Coronary artery (tissue), 2 donors: Measurements from ENCODE around the gene MGRN1.

Experiments used
- DNase-seq: peaks from one replicate; pipeline ENCODE4 v3.0.0-alpha.2; 2017; ENCODE audit warnings: low spot score
- H3K27ac ChIP-seq, 2 donors: fragments of 200-600 bp; sonication (generic); one replicate each; pipeline ENCODE4 v1.5.1; 2016 to 2019
- H3K4me3 ChIP-seq: fragments of 200-600 bp; sonication (generic); 2 replicates; pipeline ENCODE4 v1.5.1; 2016; ENCODE audit warnings: mild to moderate bottlenecking, moderate library complexity
- CTCF ChIP-seq: fragments of 200-600 bp; sonication (generic); IDR thresholded peaks from one replicate; pipeline ENCODE4 v1.5.1; 2019; ENCODE audit warnings: antibody characterized with exemption

MGRN1 gene

GRCh38 chr16:4613636-4614570 lies 10.7 kb upstream of the MGRN1 start:
- DNase-seq, result no peak
- Histone ChIP-seq H3K27ac (peak overlapping the region; percentile 75 to 97), H3K4me3 (peak overlapping the region; percentile 100)
- no peak for TF ChIP-seq CTCF

GRCh38 chr16:4614571-4615383 lies 9.8 kb upstream of the MGRN1 start, which contains the start of gene UBALD1:
Gene UBALD1 (minus strand): TSS chr16:4614888. CDS start chr16:4614797, 91 bp downstream.
- DNase-seq, result peak; percentile 92
- no peak for TF ChIP-seq CTCF
- Histone ChIP-seq H3K27ac (peak within 1 kb of the TSS; percentile 88 to 97), H3K4me3 (peak within 1 kb of the TSS; percentile 100)

- DNase-seq, result no peak
- peak overlapping the region; percentile 88 to 97 for H3K27ac ChIP-seq
- peak overlapping the region; percentile 100 for H3K4me3 ChIP-seq
- TF ChIP-seq CTCF, result no peak
These were observed 9.1 kb upstream of the MGRN1 start for GRCh38 chr16:4615384-4616046.

- peak overlapping the region; percentile 97 to 98 for H3K27ac ChIP-seq
- peak overlapping the region; percentile 100 for H3K4me3 ChIP-seq
- TF ChIP-seq CTCF, result no peak
- peak; percentile 100 for DNase-seq
These were observed 8.4 kb upstream of the MGRN1 start for GRCh38 chr16:4616047-4616811.

DNA sequence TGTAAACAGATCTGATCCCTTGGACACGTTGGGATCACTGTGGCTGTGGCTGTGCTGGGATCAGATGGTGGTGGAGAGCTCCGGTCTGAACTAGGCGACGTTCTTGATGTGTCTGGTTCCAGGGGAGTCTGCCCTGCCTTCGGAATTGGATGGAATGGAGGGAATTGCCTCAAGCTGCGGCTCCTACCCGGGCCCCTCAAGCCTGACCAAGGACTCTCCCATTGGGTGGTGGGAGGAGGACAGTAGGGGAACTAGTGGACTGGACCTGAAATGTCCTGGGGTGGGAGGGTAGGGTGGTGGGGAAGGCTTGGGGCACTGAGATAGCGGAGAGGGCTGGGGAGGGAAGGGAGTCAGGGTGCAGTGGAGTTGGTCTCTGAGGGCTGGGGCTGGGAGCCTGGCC lies 6.7 kb upstream of the MGRN1 start:
- H3K4me3 ChIP-seq, result no peak overlapping the region
- TF ChIP-seq CTCF, result no peak
- H3K27ac ChIP-seq, result peak overlapping the region in 1 of 2 donors; percentile 39
- DNase-seq, result no peak
